H1 (cell line): Measurements from ENCODE around the gene SHISA6. TPM values are rescaled to one million over a fixed set of nuclear protein-coding genes. Genes with fewer than 3 reads are reported as not detected.

Experiments used
- CTCF ChIA-PET: fragments of 300-600 bp; sonication (Branson Sonifier 250); formaldehyde crosslinking; loops from one replicate; lab custom pipeline; 2021; ENCODE audit not compliant: partially characterized antibody; lab: Charles Lee
- POLR2A ChIA-PET: fragments of 300-600 bp; sonication (Branson Sonifier 250); formaldehyde crosslinking; loops from one replicate; lab custom pipeline; 2021; ENCODE audit warnings: inconsistent platforms; ENCODE audit not compliant: partially characterized antibody; lab: Charles Lee
- DNase-seq, 2 experiments: peaks; one replicate each; pipeline versions ENCODE4 v3.0.0 to v3.0.0-alpha.2; 2010 to 2022; ENCODE audit warnings: low spot score in 2 of 2, low read depth in 1 of 2, mixed read lengths in 1 of 2
- FAIRE-seq: peaks from 2 replicates; lab custom pipeline; 2011; peaks lifted over from hg19 to GRCh38; lab: Jason Lieb, UNC
- H2AFZ ChIP-seq: 2 replicates; pipeline ENCODE4 v1.8.1; 2012; ENCODE audit warnings: low read length, inconsistent platforms
- H2AK5ac ChIP-seq: 2 replicates; pipeline ENCODE4 v1.6.1; 2013; ENCODE audit warnings: low read depth, low read length
- H2BK120ac ChIP-seq: replicated peaks from 2 replicates; pipeline ENCODE3; 2013; ENCODE audit warnings: low read depth, low read length, inconsistent platforms
- H2BK12ac ChIP-seq: 2 replicates; pipeline ENCODE4 v1.6.1; 2013; ENCODE audit warnings: low read depth, low read length
- H2BK15ac ChIP-seq: 2 replicates; pipeline ENCODE4 v1.6.1; 2013; ENCODE audit warnings: low read length
- H2BK20ac ChIP-seq: 2 replicates; pipeline ENCODE4 v1.6.1; 2013; ENCODE audit warnings: low read length
- H2BK5ac ChIP-seq: 2 replicates; pipeline ENCODE4 v1.6.1; 2013; ENCODE audit warnings: low read depth, low read length
- H3K14ac ChIP-seq: 2 replicates; pipeline ENCODE4 v1.6.1; 2013; ENCODE audit warnings: inconsistent platforms; ENCODE audit not compliant: insufficient read length
- H3K18ac ChIP-seq: 2 replicates; pipeline ENCODE4 v1.6.1; 2013; ENCODE audit warnings: low read length; ENCODE audit errors: extremely low read depth
- H3K23ac ChIP-seq: 2 replicates; pipeline ENCODE4 v1.6.1; 2013; ENCODE audit warnings: inconsistent platforms; ENCODE audit not compliant: insufficient read length
- H3K23me2 ChIP-seq: 2 replicates; pipeline ENCODE4 v1.6.1; 2013; ENCODE audit warnings: low read depth, low read length
- H3K27ac ChIP-seq: 2 replicates; pipeline ENCODE4 v1.6.1; 2011; ENCODE audit warnings: low read depth, low read length, inconsistent platforms
- H3K27me3 ChIP-seq, 4 experiments: replicated peaks in 1 of 4; 1 replicate in 1 of 4; 2 replicates in 3 of 4; pipeline versions ENCODE4 v1.6.1 to v1.8.1; 2011 to 2013; ENCODE audit warnings: low read length in 3 of 4, mild to moderate bottlenecking in 3 of 4, inconsistent platforms in 2 of 4, mixed read lengths in 2 of 4, moderate library complexity in 1 of 4; ENCODE audit not compliant: control insufficient read depth in 3 of 4, insufficient read depth in 3 of 4; ENCODE audit errors: extremely low read depth in 1 of 4
- H3K36me3 ChIP-seq, 4 experiments: 2 replicates each; pipeline versions ENCODE4 v1.6.1 to v1.8.1; 2011 to 2013; ENCODE audit warnings: mild to moderate bottlenecking in 4 of 4, low read length in 3 of 4, moderate library complexity in 2 of 4, control low read depth in 1 of 4, inconsistent platforms in 1 of 4; ENCODE audit not compliant: insufficient read depth in 4 of 4, control insufficient read depth in 2 of 4
- H3K4ac ChIP-seq: replicated peaks from 2 replicates; pipeline ENCODE3; 2013; ENCODE audit warnings: low read length, low read depth, mixed read lengths, inconsistent platforms; ENCODE audit not compliant: insufficient read length
- H3K4me1 ChIP-seq, 4 experiments: replicated peaks in 1 of 4; 1 replicate in 1 of 4; 2 replicates in 3 of 4; pipeline versions ENCODE4 v1.6.1 to v1.8.1; 2011 to 2013; ENCODE audit warnings: low read length in 3 of 4, inconsistent platforms in 2 of 4, mixed read lengths in 1 of 4; ENCODE audit not compliant: insufficient read depth in 4 of 4, control insufficient read depth in 3 of 4
- H3K4me2 ChIP-seq, 2 experiments: 2 replicates each; pipeline versions ENCODE4 v1.6.1 to v1.8.1; 2011 to 2013; ENCODE audit warnings: low read depth in 2 of 2, low read length in 2 of 2, control low read depth in 1 of 2, inconsistent platforms in 1 of 2, mild to moderate bottlenecking in 1 of 2; ENCODE audit not compliant: insufficient read depth in 1 of 2
- H3K4me3 ChIP-seq, 4 experiments: fragments of 200-600, 300-600 bp in 1 of 4; sonication (generic), shearing (Covaris generic), sonication (Bioruptor Twin) in 1 of 4; 2 replicates each; pipeline versions ENCODE4 v1.5.1 to v1.8.1; 2011 to 2016; ENCODE audit warnings: low read length in 4 of 4, low read depth in 3 of 4, control low read depth in 2 of 4, inconsistent platforms in 2 of 4, mild to moderate bottlenecking in 2 of 4, mixed read lengths in 1 of 4, moderate library complexity in 1 of 4; ENCODE audit not compliant: insufficient read depth in 2 of 4; ENCODE audit errors: extremely low read depth in 1 of 4
- H3K56ac ChIP-seq: replicated peaks from 2 replicates; pipeline ENCODE3; 2013; ENCODE audit warnings: low read depth, mild to moderate bottlenecking, mixed read lengths, low read length, inconsistent platforms; ENCODE audit not compliant: insufficient read length
- H3K79me1 ChIP-seq: 2 replicates; pipeline ENCODE4 v1.6.1; 2013; ENCODE audit warnings: low read depth, low read length, control low read depth
- H3K79me2 ChIP-seq, 2 experiments: 2 replicates each; pipeline versions ENCODE4 v1.6.1 to v1.8.1; 2012 to 2013; ENCODE audit warnings: low read length in 2 of 2, mild to moderate bottlenecking in 2 of 2, inconsistent platforms in 1 of 2; ENCODE audit not compliant: insufficient read depth in 2 of 2, control insufficient read depth in 1 of 2
- H3K9ac ChIP-seq, 4 experiments: replicated peaks in 1 of 4; 1 replicate in 1 of 4; 2 replicates in 3 of 4; pipeline versions ENCODE4 v1.6.1 to v1.8.1; 2011 to 2013; ENCODE audit warnings: low read depth in 3 of 4, low read length in 3 of 4, control low read depth in 2 of 4, mild to moderate bottlenecking in 2 of 4, moderate library complexity in 2 of 4, inconsistent platforms in 1 of 4; ENCODE audit errors: extremely low read depth in 1 of 4
- H3K9me3 ChIP-seq, 2 experiments: 2 replicates each; pipeline versions ENCODE4 v1.6.1 to v1.8.1; 2012 to 2013; ENCODE audit warnings: mild to moderate bottlenecking in 2 of 2, moderate library complexity in 2 of 2, control low read depth in 1 of 2, inconsistent platforms in 1 of 2, low read depth in 1 of 2, low read length in 1 of 2, mixed read lengths in 1 of 2; ENCODE audit not compliant: insufficient read depth in 2 of 2
- H4K20me1 ChIP-seq, 2 experiments: replicated peaks in 1 of 2; 2 replicates each; pipeline versions ENCODE3 to v1.8.1; 2011 to 2013; ENCODE audit warnings: inconsistent platforms in 2 of 2, low read length in 2 of 2, mild to moderate bottlenecking in 1 of 2; ENCODE audit not compliant: insufficient read depth in 2 of 2, control insufficient read depth in 1 of 2
- H4K5ac ChIP-seq: 2 replicates; pipeline ENCODE4 v1.6.1; 2013; ENCODE audit warnings: low read length, low read depth, mixed read lengths, inconsistent platforms; ENCODE audit not compliant: insufficient read length
- H4K8ac ChIP-seq: 2 replicates; pipeline ENCODE4 v1.8.0; 2013; ENCODE audit warnings: mild to moderate bottlenecking, moderate library complexity, low read length, inconsistent platforms; ENCODE audit not compliant: insufficient read depth; ENCODE audit errors: extremely low read depth
- H4K91ac ChIP-seq: replicated peaks from 2 replicates; pipeline ENCODE3; 2013; ENCODE audit warnings: low read length, mixed read lengths, inconsistent platforms; ENCODE audit not compliant: insufficient read length
- CBX5 ChIP-seq: fragments of 300-800, 300-1000 bp; sonication (generic); IDR thresholded peaks from 2 replicates; pipeline ENCODE4 v1.7.1; 2016; ENCODE audit warnings: antibody characterized with exemption, low read length, low read depth
- CHD2 ChIP-seq: IDR thresholded peaks from 2 replicates; pipeline ENCODE4 v1.6.1; 2012; ENCODE audit warnings: low read length, improper control_type of control experiment
- CTBP2 ChIP-seq: IDR thresholded peaks from 2 replicates; pipeline ENCODE4 v1.7.0; 2011; ENCODE audit warnings: borderline replicate concordance, mild to moderate bottlenecking, moderate library complexity, mixed read lengths, low read length; ENCODE audit not compliant: insufficient read depth, insufficient read length
- EZH2 ChIP-seq: fragments of 200-600 bp; sonication (generic); IDR thresholded peaks from 2 replicates; pipeline ENCODE4 v1.7.1; 2012; ENCODE audit warnings: low read depth, mild to moderate bottlenecking, moderate library complexity, low read length, inconsistent platforms; ENCODE audit not compliant: severe bottlenecking
- GTF2F1 ChIP-seq: IDR thresholded peaks from 2 replicates; pipeline ENCODE4 v1.6.1; 2012; ENCODE audit warnings: low read depth, low read length, improper control_type of control experiment, borderline replicate concordance
- HDAC2 ChIP-seq, 2 experiments: fragments of 300-600 bp in 1 of 2; sonication (generic) in 1 of 2; IDR thresholded peaks; 2 replicates each; pipeline ENCODE4 v1.6.1; 2011 to 2012; ENCODE audit warnings: low read depth in 2 of 2, low read length in 2 of 2, mild to moderate bottlenecking in 2 of 2, moderate library complexity in 2 of 2, borderline replicate concordance in 1 of 2, inconsistent platforms in 1 of 2
- JUND ChIP-seq: IDR thresholded peaks from 2 replicates; pipeline ENCODE4 v1.6.1; 2011; ENCODE audit warnings: mild to moderate bottlenecking, improper control_type of control experiment, low read length
- NRF1 ChIP-seq: IDR thresholded peaks from 2 replicates; pipeline ENCODE4 v1.6.1; 2011; ENCODE audit warnings: mild to moderate bottlenecking, low read depth, low read length, improper control_type of control experiment
- RFX5 ChIP-seq: IDR thresholded peaks from 2 replicates; pipeline ENCODE4 v1.6.1; 2011; ENCODE audit warnings: low read depth, low read length, improper control_type of control experiment, borderline replicate concordance
- RNF2 ChIP-seq: fragments of 200-900, 300-1000 bp; sonication (generic); IDR thresholded peaks from 2 replicates; pipeline ENCODE4 v1.7.1; 2016; ENCODE audit warnings: borderline replicate concordance, low read depth, mild to moderate bottlenecking, antibody characterized with exemption, low read length; ENCODE audit not compliant: poor library complexity, severe bottlenecking; ENCODE audit errors: missing control alignments
- SAP30 ChIP-seq: fragments of 300-600 bp; sonication (generic); IDR thresholded peaks from 2 replicates; pipeline ENCODE4 v1.7.1; 2012; ENCODE audit warnings: low read length, moderate library complexity, mild to moderate bottlenecking, inconsistent platforms; ENCODE audit not compliant: insufficient read depth, insufficient replicate concordance
- SP4 ChIP-seq: IDR thresholded peaks from 2 replicates; pipeline ENCODE4 v1.6.1; 2012; ENCODE audit warnings: low read length, inconsistent platforms
- TEAD4 ChIP-seq: IDR thresholded peaks from 2 replicates; pipeline ENCODE4 v1.6.1; 2012; ENCODE audit warnings: low read depth, low read length, inconsistent platforms, mixed read lengths
- YY1 ChIP-seq: IDR thresholded peaks from 2 replicates; pipeline ENCODE4 v1.6.1; 2011; ENCODE audit warnings: low read depth, mild to moderate bottlenecking, low read length
- WGBS, 2 experiments: shearing (Covaris generic) in 1 of 2; methylation state at CpG; one replicate each; pipeline versions ENCODE4 v1.1.6 to v1.1.7; 2013 to 2015; ENCODE audit warnings: low lambda C conversion rate in 2 of 2, mixed read lengths in 2 of 2, inconsistent platforms in 1 of 2, low coverage in 1 of 2, missing lambda C conversion rate in 1 of 2; ENCODE audit not compliant: insufficient replicate concordance in 2 of 2, insufficient coverage in 1 of 2, insufficient read length in 1 of 2; ENCODE audit errors: extremely low coverage in 1 of 2, missing lambda C conversion rate in 1 of 2; 5-methylcytosine and 5-hydroxymethylcytosine counted together
- polyA plus RNA-seq, 7 experiments: library from polyadenylated mRNA; depleted of rRNA in 3 of 7; stranded (reverse) in 5 of 7; unstranded in 2 of 7; fragments of >200 nt in 5 of 7; fragments of 200-250 nt in 2 of 7; gene quantifications; 1 replicate in 5 of 7; 2 replicates in 1 of 7; 4 replicates in 1 of 7; pipeline versions ENCODE4 v1.2.1 to v1.2.3, GENCODE V29; 2011 to 2013; ENCODE audit warnings: missing spikeins in 2 of 7, mixed read lengths in 2 of 7
- total RNA-seq: library from RNA; stranded (reverse); fragmentation: NEBNext Ultra II Directional; extraction: Animal tissue kit (Norgen Biotek cat#: 25700); gene quantifications from 2 replicates; pipeline ENCODE4 v1.2.1, GENCODE V29; 2021

Gene SHISA6
- total and polyA plus RNA-seq, 2 of the 8 experiments (the other 6 are each of a cell fraction or from before 2014, with no cell fraction given), result 2.9 to 4.8 TPM

DNA sequence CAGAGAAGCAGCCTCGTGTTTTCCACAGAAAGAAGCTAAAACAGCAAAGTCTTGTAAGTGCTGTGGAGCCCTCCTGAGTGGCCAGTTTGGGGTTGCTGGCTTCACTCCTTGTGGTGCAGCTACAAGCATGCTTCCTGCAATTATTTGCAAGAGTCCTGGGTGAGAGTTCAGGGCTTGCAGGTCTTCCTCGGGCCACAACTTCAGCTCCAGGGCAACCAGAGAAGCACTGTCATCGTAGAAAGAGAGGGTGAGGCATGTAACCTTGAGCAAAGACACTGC, 37.9 kb downstream of the SHISA6 start:
- H3K9ac ChIP-seq, result no peak overlapping the region
- H4K5ac ChIP-seq, result no peak overlapping the region
- H3K4me1 ChIP-seq, result peaks cover 0 to 2% (median under 1%) of the 10 kb centered on the region in 4 experiments; a peak in 2 of 7 replicates
- no peak overlapping the region for H3K18ac ChIP-seq
- no peak overlapping the region for H2BK15ac ChIP-seq
- H3K36me3 ChIP-seq, result no peaks in the 10 kb centered on the region
- H3K23me2 ChIP-seq, result peaks cover 3% of the 10 kb centered on the region; the same call in 1 of the 2 replicates
- H2AK5ac ChIP-seq, result no peak overlapping the region
- no peak overlapping the region for H3K27ac ChIP-seq
- H4K91ac ChIP-seq, result no peak overlapping the region
- H3K27me3 ChIP-seq, result no peaks in the 10 kb centered on the region
- FAIRE-seq, result no peak
- H3K79me1 ChIP-seq, result no peaks in the 10 kb centered on the region
- no peak overlapping the region for H3K4me2 ChIP-seq
- H4K20me1 ChIP-seq, result peaks cover 0 to 1% of the 10 kb centered on the region in 2 experiments
- H3K4me3 ChIP-seq, result no peak overlapping the region
- no peak overlapping the region for H2BK120ac ChIP-seq
- H3K79me2 ChIP-seq, result no peaks in the 10 kb centered on the region
- no peak overlapping the region for H2BK12ac ChIP-seq
- no peak overlapping the region for H3K23ac ChIP-seq
- POLR2A ChIA-PET, result no interaction called here
- DNase-seq, result no peak
- H3K4ac ChIP-seq, result no peak overlapping the region
- H3K14ac ChIP-seq, result no peak overlapping the region
- H3K9me3 ChIP-seq, result peaks cover 0 to 7% of the 10 kb centered on the region in 2 experiments; a peak in 1 of 4 replicates
- no peak overlapping the region for H3K56ac ChIP-seq
- H2BK20ac ChIP-seq, result no peak overlapping the region
- WGBS, 2 experiments, result 84% methylated on average over 3 of the region's 3 CpGs; no CpG with 5 or more reads in 1 of the 2 experiments
- CTCF ChIA-PET, result interaction anchor here (0.6 to 3.5 kb wide), 8 partner anchors 11 to 395 kb away, joined by 3 to 12 read pairs (median 4); no protein-coding TSS in a partner anchor
- TF ChIP-seq SP4, result no peak
- no peak for TF ChIP-seq RFX5
- TF ChIP-seq RNF2, result no peak
- TF ChIP-seq CBX5, result no peak
- TF ChIP-seq JUND, result no peak
- no peak for TF ChIP-seq GTF2F1
- no peak for TF ChIP-seq CTBP2
- no peak for TF ChIP-seq SAP30
- no peak for TF ChIP-seq EZH2
- no peak for TF ChIP-seq HDAC2 (IDR thresholded peaks at IDR 0.05; ENCODE audit: borderline replicate concordance in 1 of 2, low read depth in 2 of 2, low read length in 2 of 2)
- no peak for TF ChIP-seq TEAD4
- TF ChIP-seq CHD2, result no peak
- no peak for TF ChIP-seq NRF1
- no peak for TF ChIP-seq YY1
- H2BK5ac ChIP-seq, result no peak overlapping the region
- H2AFZ ChIP-seq, result no peak overlapping the region
- no peak overlapping the region for H4K8ac ChIP-seq
